H1 (cell line): ENCODE data around the gene CAMK1G. TPM values are rescaled to one million over a fixed set of nuclear protein-coding genes. Genes with fewer than 3 reads are reported as not detected.

Experiments used
- CTCF ChIA-PET: fragments of 300-600 bp; sonication (Branson Sonifier 250); formaldehyde crosslinking; loops from one replicate; lab custom pipeline; 2021; ENCODE audit not compliant: partially characterized antibody; lab: Charles Lee
- POLR2A ChIA-PET: fragments of 300-600 bp; sonication (Branson Sonifier 250); formaldehyde crosslinking; loops from one replicate; lab custom pipeline; 2021; ENCODE audit warnings: inconsistent platforms; ENCODE audit not compliant: partially characterized antibody; lab: Charles Lee
- DNase-seq, 2 experiments: peaks; one replicate each; pipeline versions ENCODE4 v3.0.0 to v3.0.0-alpha.2; 2010 to 2022; ENCODE audit warnings: low spot score in 2 of 2, low read depth in 1 of 2, mixed read lengths in 1 of 2
- FAIRE-seq: peaks from 2 replicates; lab custom pipeline; 2011; peaks lifted over from hg19 to GRCh38; lab: Jason Lieb, UNC
- H2AFZ ChIP-seq: 2 replicates; pipeline ENCODE4 v1.8.1; 2012; ENCODE audit warnings: low read length, inconsistent platforms
- H2AK5ac ChIP-seq: 2 replicates; pipeline ENCODE4 v1.6.1; 2013; ENCODE audit warnings: low read depth, low read length
- H2BK120ac ChIP-seq: replicated peaks from 2 replicates; pipeline ENCODE3; 2013; ENCODE audit warnings: low read depth, low read length, inconsistent platforms
- H2BK12ac ChIP-seq: 2 replicates; pipeline ENCODE4 v1.6.1; 2013; ENCODE audit warnings: low read depth, low read length
- H2BK15ac ChIP-seq: 2 replicates; pipeline ENCODE4 v1.6.1; 2013; ENCODE audit warnings: low read length
- H2BK20ac ChIP-seq: 2 replicates; pipeline ENCODE4 v1.6.1; 2013; ENCODE audit warnings: low read length
- H2BK5ac ChIP-seq: 2 replicates; pipeline ENCODE4 v1.6.1; 2013; ENCODE audit warnings: low read depth, low read length
- H3K14ac ChIP-seq: 2 replicates; pipeline ENCODE4 v1.6.1; 2013; ENCODE audit warnings: inconsistent platforms; ENCODE audit not compliant: insufficient read length
- H3K18ac ChIP-seq: 2 replicates; pipeline ENCODE4 v1.6.1; 2013; ENCODE audit warnings: low read length; ENCODE audit errors: extremely low read depth
- H3K23ac ChIP-seq: 2 replicates; pipeline ENCODE4 v1.6.1; 2013; ENCODE audit warnings: inconsistent platforms; ENCODE audit not compliant: insufficient read length
- H3K23me2 ChIP-seq: 2 replicates; pipeline ENCODE4 v1.6.1; 2013; ENCODE audit warnings: low read depth, low read length
- H3K27ac ChIP-seq: 2 replicates; pipeline ENCODE4 v1.6.1; 2011; ENCODE audit warnings: low read depth, low read length, inconsistent platforms
- H3K27me3 ChIP-seq, 4 experiments: replicated peaks in 1 of 4; 1 replicate in 1 of 4; 2 replicates in 3 of 4; pipeline versions ENCODE4 v1.6.1 to v1.8.1; 2011 to 2013; ENCODE audit warnings: low read length in 3 of 4, mild to moderate bottlenecking in 3 of 4, inconsistent platforms in 2 of 4, mixed read lengths in 2 of 4, moderate library complexity in 1 of 4; ENCODE audit not compliant: control insufficient read depth in 3 of 4, insufficient read depth in 3 of 4; ENCODE audit errors: extremely low read depth in 1 of 4
- H3K36me3 ChIP-seq, 4 experiments: 2 replicates each; pipeline versions ENCODE4 v1.6.1 to v1.8.1; 2011 to 2013; ENCODE audit warnings: mild to moderate bottlenecking in 4 of 4, low read length in 3 of 4, moderate library complexity in 2 of 4, control low read depth in 1 of 4, inconsistent platforms in 1 of 4; ENCODE audit not compliant: insufficient read depth in 4 of 4, control insufficient read depth in 2 of 4
- H3K4ac ChIP-seq: replicated peaks from 2 replicates; pipeline ENCODE3; 2013; ENCODE audit warnings: low read length, low read depth, mixed read lengths, inconsistent platforms; ENCODE audit not compliant: insufficient read length
- H3K4me1 ChIP-seq, 4 experiments: replicated peaks in 1 of 4; 1 replicate in 1 of 4; 2 replicates in 3 of 4; pipeline versions ENCODE4 v1.6.1 to v1.8.1; 2011 to 2013; ENCODE audit warnings: low read length in 3 of 4, inconsistent platforms in 2 of 4, mixed read lengths in 1 of 4; ENCODE audit not compliant: insufficient read depth in 4 of 4, control insufficient read depth in 3 of 4
- H3K4me2 ChIP-seq, 2 experiments: 2 replicates each; pipeline versions ENCODE4 v1.6.1 to v1.8.1; 2011 to 2013; ENCODE audit warnings: low read depth in 2 of 2, low read length in 2 of 2, control low read depth in 1 of 2, inconsistent platforms in 1 of 2, mild to moderate bottlenecking in 1 of 2; ENCODE audit not compliant: insufficient read depth in 1 of 2
- H3K4me3 ChIP-seq, 4 experiments: fragments of 200-600, 300-600 bp in 1 of 4; sonication (generic), shearing (Covaris generic), sonication (Bioruptor Twin) in 1 of 4; 2 replicates each; pipeline versions ENCODE4 v1.5.1 to v1.8.1; 2011 to 2016; ENCODE audit warnings: low read length in 4 of 4, low read depth in 3 of 4, control low read depth in 2 of 4, inconsistent platforms in 2 of 4, mild to moderate bottlenecking in 2 of 4, mixed read lengths in 1 of 4, moderate library complexity in 1 of 4; ENCODE audit not compliant: insufficient read depth in 2 of 4; ENCODE audit errors: extremely low read depth in 1 of 4
- H3K56ac ChIP-seq: replicated peaks from 2 replicates; pipeline ENCODE3; 2013; ENCODE audit warnings: low read depth, mild to moderate bottlenecking, mixed read lengths, low read length, inconsistent platforms; ENCODE audit not compliant: insufficient read length
- H3K79me1 ChIP-seq: 2 replicates; pipeline ENCODE4 v1.6.1; 2013; ENCODE audit warnings: low read depth, low read length, control low read depth
- H3K79me2 ChIP-seq, 2 experiments: 2 replicates each; pipeline versions ENCODE4 v1.6.1 to v1.8.1; 2012 to 2013; ENCODE audit warnings: low read length in 2 of 2, mild to moderate bottlenecking in 2 of 2, inconsistent platforms in 1 of 2; ENCODE audit not compliant: insufficient read depth in 2 of 2, control insufficient read depth in 1 of 2
- H3K9ac ChIP-seq, 4 experiments: replicated peaks in 1 of 4; 1 replicate in 1 of 4; 2 replicates in 3 of 4; pipeline versions ENCODE4 v1.6.1 to v1.8.1; 2011 to 2013; ENCODE audit warnings: low read depth in 3 of 4, low read length in 3 of 4, control low read depth in 2 of 4, mild to moderate bottlenecking in 2 of 4, moderate library complexity in 2 of 4, inconsistent platforms in 1 of 4; ENCODE audit errors: extremely low read depth in 1 of 4
- H3K9me3 ChIP-seq, 2 experiments: 2 replicates each; pipeline versions ENCODE4 v1.6.1 to v1.8.1; 2012 to 2013; ENCODE audit warnings: mild to moderate bottlenecking in 2 of 2, moderate library complexity in 2 of 2, control low read depth in 1 of 2, inconsistent platforms in 1 of 2, low read depth in 1 of 2, low read length in 1 of 2, mixed read lengths in 1 of 2; ENCODE audit not compliant: insufficient read depth in 2 of 2
- H4K20me1 ChIP-seq, 2 experiments: replicated peaks in 1 of 2; 2 replicates each; pipeline versions ENCODE3 to v1.8.1; 2011 to 2013; ENCODE audit warnings: inconsistent platforms in 2 of 2, low read length in 2 of 2, mild to moderate bottlenecking in 1 of 2; ENCODE audit not compliant: insufficient read depth in 2 of 2, control insufficient read depth in 1 of 2
- H4K5ac ChIP-seq: 2 replicates; pipeline ENCODE4 v1.6.1; 2013; ENCODE audit warnings: low read length, low read depth, mixed read lengths, inconsistent platforms; ENCODE audit not compliant: insufficient read length
- H4K8ac ChIP-seq: 2 replicates; pipeline ENCODE4 v1.8.0; 2013; ENCODE audit warnings: mild to moderate bottlenecking, moderate library complexity, low read length, inconsistent platforms; ENCODE audit not compliant: insufficient read depth; ENCODE audit errors: extremely low read depth
- H4K91ac ChIP-seq: replicated peaks from 2 replicates; pipeline ENCODE3; 2013; ENCODE audit warnings: low read length, mixed read lengths, inconsistent platforms; ENCODE audit not compliant: insufficient read length
- CEBPB ChIP-seq: IDR thresholded peaks from 2 replicates; pipeline ENCODE4 v1.6.1; 2012; ENCODE audit warnings: low read depth, low read length
- CHD2 ChIP-seq: IDR thresholded peaks from 2 replicates; pipeline ENCODE4 v1.6.1; 2012; ENCODE audit warnings: low read length, improper control_type of control experiment
- CTBP2 ChIP-seq: IDR thresholded peaks from 2 replicates; pipeline ENCODE4 v1.7.0; 2011; ENCODE audit warnings: borderline replicate concordance, mild to moderate bottlenecking, moderate library complexity, mixed read lengths, low read length; ENCODE audit not compliant: insufficient read depth, insufficient read length
- EGR1 ChIP-seq: IDR thresholded peaks from 2 replicates; pipeline ENCODE4 v1.6.1; 2011; ENCODE audit warnings: low read depth, low read length, borderline replicate concordance
- FOSL1 ChIP-seq: IDR thresholded peaks from 2 replicates; pipeline ENCODE4 v1.6.1; 2011; ENCODE audit warnings: mild to moderate bottlenecking, low read depth, low read length, moderate library complexity; ENCODE audit not compliant: insufficient read depth
- JUND ChIP-seq: IDR thresholded peaks from 2 replicates; pipeline ENCODE4 v1.6.1; 2011; ENCODE audit warnings: mild to moderate bottlenecking, improper control_type of control experiment, low read length
- KDM1A ChIP-seq: fragments of 200-600, 300-600 bp; sonication (generic); IDR thresholded peaks from 2 replicates; pipeline ENCODE4 v1.7.1; 2016; ENCODE audit warnings: mild to moderate bottlenecking, low read length, borderline replicate concordance
- KDM5A ChIP-seq: fragments of 200-600 bp; IDR thresholded peaks from 2 replicates; pipeline ENCODE4 v1.7.1; 2012; ENCODE audit warnings: mild to moderate bottlenecking, low read length, inconsistent platforms, mixed read lengths
- NANOG ChIP-seq: IDR thresholded peaks from 2 replicates; pipeline ENCODE4 v1.6.1; 2011; ENCODE audit warnings: low read length, low read depth, mild to moderate bottlenecking, inconsistent platforms; ENCODE audit not compliant: insufficient read depth, poor library complexity, severe bottlenecking
- POLR2A ChIP-seq, 2 experiments: IDR thresholded peaks; 1 replicate in 1 of 2; 2 replicates in 1 of 2; pipeline ENCODE4 v1.6.1; 2011; ENCODE audit warnings: low read depth in 2 of 2, low read length in 2 of 2, mild to moderate bottlenecking in 2 of 2; ENCODE audit errors: control extremely low read depth in 1 of 2
- RBBP5 ChIP-seq: IDR thresholded peaks from 2 replicates; pipeline ENCODE4 v1.7.1; 2012; ENCODE audit warnings: low read depth, mild to moderate bottlenecking, inconsistent platforms, low read length, moderate library complexity, borderline replicate concordance
- SAP30 ChIP-seq: fragments of 300-600 bp; sonication (generic); IDR thresholded peaks from 2 replicates; pipeline ENCODE4 v1.7.1; 2012; ENCODE audit warnings: low read length, moderate library complexity, mild to moderate bottlenecking, inconsistent platforms; ENCODE audit not compliant: insufficient read depth, insufficient replicate concordance
- TEAD4 ChIP-seq: IDR thresholded peaks from 2 replicates; pipeline ENCODE4 v1.6.1; 2012; ENCODE audit warnings: low read depth, low read length, inconsistent platforms, mixed read lengths
- ZNF274 ChIP-seq: IDR thresholded peaks from 2 replicates; pipeline ENCODE4 v1.7.0; 2012; ENCODE audit warnings: low read length, borderline replicate concordance; ENCODE audit errors: extremely low read depth
- WGBS, 2 experiments: shearing (Covaris generic) in 1 of 2; methylation state at CpG; one replicate each; pipeline versions ENCODE4 v1.1.6 to v1.1.7; 2013 to 2015; ENCODE audit warnings: low lambda C conversion rate in 2 of 2, mixed read lengths in 2 of 2, inconsistent platforms in 1 of 2, low coverage in 1 of 2, missing lambda C conversion rate in 1 of 2; ENCODE audit not compliant: insufficient replicate concordance in 2 of 2, insufficient coverage in 1 of 2, insufficient read length in 1 of 2; ENCODE audit errors: extremely low coverage in 1 of 2, missing lambda C conversion rate in 1 of 2; 5-methylcytosine and 5-hydroxymethylcytosine counted together
- polyA plus RNA-seq, 7 experiments: library from polyadenylated mRNA; depleted of rRNA in 3 of 7; stranded (reverse) in 5 of 7; unstranded in 2 of 7; fragments of >200 nt in 5 of 7; fragments of 200-250 nt in 2 of 7; gene quantifications; 1 replicate in 5 of 7; 2 replicates in 1 of 7; 4 replicates in 1 of 7; pipeline versions ENCODE4 v1.2.1 to v1.2.3, GENCODE V29; 2011 to 2013; ENCODE audit warnings: missing spikeins in 2 of 7, mixed read lengths in 2 of 7
- total RNA-seq: library from RNA; stranded (reverse); fragmentation: NEBNext Ultra II Directional; extraction: Animal tissue kit (Norgen Biotek cat#: 25700); gene quantifications from 2 replicates; pipeline ENCODE4 v1.2.1, GENCODE V29; 2021

The CAMK1G gene
- total and polyA plus RNA-seq, 2 of the 8 experiments (the other 6 are each of a cell fraction or from before 2014, with no cell fraction given) = 1.00 to 1.0 TPM

DNA sequence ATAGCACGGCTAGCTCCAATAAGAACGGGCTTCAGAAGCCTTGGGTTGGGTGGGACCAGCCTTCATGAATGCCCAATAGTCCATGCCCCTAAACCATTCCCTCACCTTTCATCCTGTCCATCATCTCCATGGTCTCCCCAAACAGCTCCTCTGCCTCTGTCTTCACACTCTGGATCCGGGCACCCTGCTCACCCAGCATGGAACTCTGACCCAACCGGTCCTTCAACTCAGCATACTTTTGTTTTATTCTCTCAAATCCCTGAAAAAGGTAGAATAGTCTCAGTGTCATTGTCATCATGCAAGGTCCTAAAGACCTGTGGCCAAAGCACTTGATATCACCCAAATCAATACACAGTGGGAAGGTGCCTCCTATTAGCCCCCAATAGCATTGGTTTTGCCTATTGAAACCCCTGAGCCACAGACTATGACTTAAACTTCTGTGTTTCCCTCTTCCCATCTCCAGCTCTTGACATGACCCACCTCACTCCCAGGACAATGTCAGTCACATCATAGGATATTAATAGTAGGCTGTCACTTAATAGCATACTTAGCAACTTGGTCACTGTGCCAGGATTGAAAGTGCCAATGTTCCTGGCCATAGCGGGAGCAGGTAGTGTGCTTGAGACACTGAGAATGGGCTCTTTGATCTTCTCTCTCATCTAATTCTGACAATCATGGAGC lies 33.0 kb downstream of the CAMK1G start:
- Histone ChIP-seq H3K36me3 (no peaks in the 10 kb centered on the region), H3K4me1 (no peaks in the 10 kb centered on the region; a peak in 2 of 7 replicates), H3K79me1 (no peaks in the 10 kb centered on the region), H2BK120ac (no peak overlapping the region), H2BK5ac (no peak overlapping the region), H3K27me3 (no peaks in the 10 kb centered on the region), H3K4ac (no peak overlapping the region), H3K4me3 (no peak overlapping the region), H4K91ac (no peak overlapping the region), H2BK15ac (no peak overlapping the region), H3K9ac (no peak overlapping the region), H4K8ac (no peak overlapping the region), H4K20me1 (no peaks in the 10 kb centered on the region), H2AFZ (no peak overlapping the region), H3K18ac (no peak overlapping the region), H3K23me2 (no peaks in the 10 kb centered on the region; the same call in 1 of the 2 replicates), H3K56ac (no peak overlapping the region), H3K23ac (no peak overlapping the region), H2BK20ac (no peak overlapping the region), H2AK5ac (no peak overlapping the region), H3K79me2 (no peaks in the 10 kb centered on the region), H3K4me2 (no peak overlapping the region), H3K9me3 (no peaks in the 10 kb centered on the region), H2BK12ac (no peak overlapping the region), H4K5ac (no peak overlapping the region), H3K14ac (no peak overlapping the region), H3K27ac (no peak overlapping the region)
- 93% methylated on average over 5 of the region's 5 CpGs; no CpG with 5 or more reads in 1 of the 2 experiments for WGBS, 2 experiments
- ChIA-PET POLR2A (no interaction called here), CTCF (interaction anchor here (0.6 to 28.8 kb wide), 11 partner anchors 11 to 309 kb away, joined by 3 to 636 read pairs (median 6); partner anchors contain the start of gene CAMK1G)
- FAIRE-seq = no peak
- no peak for DNase-seq
- TF ChIP-seq NANOG (no peak), ZNF274 (no peak), RBBP5 (no peak), KDM5A (no peak), CTBP2 (no peak), SAP30 (no peak), FOSL1 (no peak), CEBPB (no peak), CHD2 (no peak), TEAD4 (no peak), JUND (no peak), KDM1A (no peak), POLR2A (IDR thresholded peaks at IDR 0.05; ENCODE audit: control extremely low read depth in 1 of 2, low read depth in 2 of 2, low read length in 2 of 2) (no peak), EGR1 (no peak)
